OCI-LY1 (cell line): Measurements from ENCODE around the gene TMPRSS3.

Experiments
- CTCF ChIP-seq: fragments of 200-600 bp; sonication (generic), shearing (Covaris generic); IDR thresholded peaks from 2 replicates; pipeline ENCODE4 v1.5.1; 2017; ENCODE audit warnings: mild to moderate bottlenecking, antibody characterized with exemption, low read length, moderate library complexity, mixed read lengths
- EZH2 ChIP-seq: fragments of 200-600 bp; sonication (generic), shearing (Covaris generic); IDR thresholded peaks from 2 replicates; pipeline ENCODE4 v1.8.0; 2017; ENCODE audit warnings: borderline replicate concordance, mixed run types, mild to moderate bottlenecking, antibody characterized with exemption, low read length, moderate library complexity, mixed read lengths

- TF ChIP-seq CTCF (no peak), EZH2 (no peak)
Observed at GRCh38 chr21:42386034-42386591, 9.7 kb downstream of the TMPRSS3 start.
